PC-9 (cell line): Measurements from ENCODE around the gene FKBP1A. TPM values are rescaled to one million over a fixed set of nuclear protein-coding genes. Genes with fewer than 3 reads are reported as not detected.

Source experiments
- BruUV-seq: library from RNA; stranded (reverse); fragments of 400-500 nt; replicated peaks from 2 replicates; lab custom pipeline; 2021; lab: Mats Ljungman, UMichigan
- CTCF ChIA-PET: fragments of 300-600 bp; sonication (Branson Sonifier 250); formaldehyde crosslinking; loops from one replicate; lab custom pipeline; 2022; ENCODE audit warnings: antibody characterized with exemption; lab: Charles Lee
- POLR2A ChIA-PET: fragments of 300-600 bp; sonication (Branson Sonifier 250); formaldehyde crosslinking; loops from one replicate; lab custom pipeline; 2022; ENCODE audit warnings: antibody characterized with exemption; ENCODE audit not compliant: unreplicated experiment; lab: Charles Lee
- DNase-seq, 2 experiments: peaks; one replicate each; pipeline versions ENCODE4 v3.0.0 to v3.0.0-alpha.2; 2015 to 2022; ENCODE audit warnings: mixed read lengths in 1 of 2
- H2AFZ ChIP-seq: fragments of 200-600 bp; sonication (generic); 2 replicates; pipeline ENCODE4 v1.8.1; 2017; ENCODE audit warnings: antibody characterized with exemption
- H3F3A ChIP-seq: fragments of 200-600 bp; sonication (generic); 2 replicates; pipeline ENCODE4 v1.8.1; 2017; ENCODE audit warnings: antibody characterized with exemption, mild to moderate bottlenecking, low read depth; ENCODE audit not compliant: insufficient read depth
- H3K27ac ChIP-seq: fragments of 200-600 bp; sonication (generic); 2 replicates; pipeline ENCODE4 v1.6.1; 2016; ENCODE audit warnings: mixed run types
- H3K27me3 ChIP-seq: fragments of 200-600 bp; sonication (generic); 2 replicates; pipeline ENCODE4 v1.6.1; 2016; ENCODE audit warnings: low read depth, mixed run types; ENCODE audit not compliant: insufficient read depth
- H3K36me3 ChIP-seq: fragments of 200-600 bp; sonication (generic); 2 replicates; pipeline ENCODE4 v1.6.1; 2016; ENCODE audit warnings: low read depth, mixed run types
- H3K4me1 ChIP-seq: fragments of 200-600 bp; sonication (generic); replicated peaks from 2 replicates; pipeline ENCODE4 v1.6.1; 2016; ENCODE audit warnings: mixed run types; ENCODE audit not compliant: insufficient read depth
- H3K4me2 ChIP-seq: fragments of 200-600 bp; sonication (generic); 2 replicates; pipeline ENCODE4 v1.6.1; 2017; ENCODE audit warnings: mixed run types
- H3K4me3 ChIP-seq: fragments of 200-600 bp; sonication (generic); 2 replicates; pipeline ENCODE4 v1.6.1; 2016; ENCODE audit warnings: mixed run types
- H3K79me2 ChIP-seq: fragments of 200-600 bp; sonication (generic); 2 replicates; pipeline ENCODE4 v1.6.1; 2017; ENCODE audit warnings: low read depth, mixed run types
- H3K9me2 ChIP-seq: fragments of 200-600 bp; sonication (generic); 2 replicates; pipeline ENCODE4 v1.8.1; 2017; ENCODE audit warnings: mild to moderate bottlenecking; ENCODE audit not compliant: insufficient read depth
- H3K9me3 ChIP-seq: fragments of 200-600 bp; sonication (generic); 2 replicates; pipeline ENCODE4 v1.8.1; 2016; ENCODE audit warnings: low read depth; ENCODE audit not compliant: insufficient read depth
- H4K20me1 ChIP-seq: fragments of 200-600 bp; sonication (generic); 2 replicates; pipeline ENCODE4 v1.8.1; 2017; ENCODE audit not compliant: insufficient read depth
- CTCF ChIP-seq: fragments of 200-600 bp; sonication (generic); conservative IDR thresholded peaks from 2 replicates; pipeline ENCODE4 v1.6.1; 2017; ENCODE audit warnings: mixed run types, antibody characterized with exemption, mild to moderate bottlenecking, moderate library complexity
- EZH2 ChIP-seq: fragments of 200-600 bp; sonication (generic); IDR thresholded peaks from 2 replicates; pipeline ENCODE4 v1.8.0; 2017; ENCODE audit warnings: antibody characterized with exemption, low read depth
- intact Hi-C: fragments of 100-400 bp; cut with micrococcal nuclease; formaldehyde crosslinking; loops from one replicate; pipeline ENCODE4 v1.10.0; 2022; ENCODE audit not compliant: unreplicated experiment
- total RNA-seq: library from RNA; stranded (reverse); gene quantifications from 2 replicates; pipeline ENCODE4 v1.2.3, GENCODE V29; 2021

FKBP1A gene
- total RNA-seq, 1 experiment from 2014 or later, result 320 TPM

- Histone ChIP-seq H3K27me3 (no peaks in the 10 kb centered on the region), H3K36me3 (0 out of 2 replicates have a peak, but pooled peaks cover 16% of the 10 kb centered on the region), H3K4me1 (0 out of 2 replicates have a peak, but pooled peaks cover 8% of the 10 kb centered on the region), H3K4me3 (no peak overlapping the region), H3K79me2 (no peaks in the 10 kb centered on the region), H3K9me3 (no peaks in the 10 kb centered on the region), H3K9me2 (no peaks in the 10 kb centered on the region), H3K4me2 (no peak overlapping the region), H2AFZ (no peak overlapping the region), H4K20me1 (no peaks in the 10 kb centered on the region), H3K27ac (no peak overlapping the region), H3F3A (peaks cover 23% of the 10 kb centered on the region)
- ChIA-PET POLR2A (no interaction called here), CTCF (interaction anchor here (2.9 kb wide), 1 partner anchor 64 kb away, joined by 11 read pairs; no protein-coding TSS in a partner anchor)
- DNase-seq, result peak in 1 of 2 experiments; percentile 21
- intact Hi-C loops, result loop anchor here (2.0 kb wide), 1 partner anchor 231 kb away; no protein-coding TSS in a partner anchor
- BruUV-seq, result no TSS peak
- TF ChIP-seq EZH2, result no peak
- peak; percentile 53 for TF ChIP-seq CTCF
Observed at GRCh38 chr20:1440024-1440423, 47.2 kb upstream of the FKBP1A start.

- H2AFZ ChIP-seq, result no peak overlapping the region
- TSS peak; percentile 11 for BruUV-seq
- no peak overlapping the region for H3K4me2 ChIP-seq
- 0 out of 2 replicates have a peak, but pooled peaks cover 8% of the 10 kb centered on the region for H3K4me1 ChIP-seq
- intact Hi-C loops, result loop anchor here (5.0 kb wide), 1 partner anchor 111 kb away; the partner anchor contains the start of gene SDCBP2
- no peaks in the 10 kb centered on the region for H3K79me2 ChIP-seq
- ChIA-PET POLR2A (interaction anchor here (0.6 kb wide), 1 partner anchor 59 kb away, joined by 5 read pairs; no protein-coding TSS in a partner anchor), CTCF (interaction anchor here (0.7 to 2.9 kb wide), 2 partner anchors 31 to 66 kb away, joined by 3 to 11 read pairs; no protein-coding TSS in a partner anchor)
- 0 out of 2 replicates have a peak, but pooled peaks cover 13% of the 10 kb centered on the region for H3K36me3 ChIP-seq
- no peak overlapping the region for H3K4me3 ChIP-seq
- no peaks in the 10 kb centered on the region for H4K20me1 ChIP-seq
- no peak overlapping the region for H3K27ac ChIP-seq
- TF ChIP-seq EZH2 (no peak), CTCF (no peak)
- H3K27me3 ChIP-seq, result no peaks in the 10 kb centered on the region
- no peaks in the 10 kb centered on the region for H3K9me2 ChIP-seq
- peaks cover 23% of the 10 kb centered on the region for H3F3A ChIP-seq
- no peak for DNase-seq
- H3K9me3 ChIP-seq, result no peaks in the 10 kb centered on the region
Observed at GRCh38 chr20:1438361-1438760, 45.5 kb upstream of the FKBP1A start.

GRCh38 chr20:1437235-1437904, 44.5 kb upstream of the FKBP1A start:
- ChIA-PET CTCF (interaction anchor here (0.7 to 0.9 kb wide), 2 partner anchors 32 to 58 kb away, joined by 3 read pairs; no protein-coding TSS in a partner anchor), POLR2A (no interaction called here)
- Histone ChIP-seq H3F3A (peaks cover 23% of the 10 kb centered on the region), H3K79me2 (no peaks in the 10 kb centered on the region), H3K36me3 (0 out of 2 replicates have a peak, but pooled peaks cover 7% of the 10 kb centered on the region), H3K27me3 (no peaks in the 10 kb centered on the region), H3K9me2 (no peaks in the 10 kb centered on the region), H3K4me3 (no peak overlapping the region), H2AFZ (no peak overlapping the region), H3K9me3 (no peaks in the 10 kb centered on the region), H3K27ac (no peak overlapping the region), H3K4me2 (no peak overlapping the region), H3K4me1 (0 out of 2 replicates have a peak, but pooled peaks cover 8% of the 10 kb centered on the region), H4K20me1 (no peaks in the 10 kb centered on the region)
- peak; percentile 71 to 75 for DNase-seq
- TF ChIP-seq EZH2, result no peak
- TF ChIP-seq CTCF, result peak; percentile 94
- BruUV-seq, result no TSS peak
- intact Hi-C loops, result loop anchor here (1.0 to 5.0 kb wide), 6 partner anchors 37 to 124 kb away; partner anchors contain the start of gene SDCBP2
